H9 (cell line): Measurements from ENCODE around the gene CPLX4. TPM values are rescaled to one million over a fixed set of nuclear protein-coding genes. Genes with fewer than 3 reads are reported as not detected.

Experiments
- DNase-seq: peaks from one replicate; pipeline ENCODE4 v3.0.0-alpha.2; 2017
- H2AFZ ChIP-seq: one replicate; pipeline ENCODE4 v1.6.1; 2013; ENCODE audit warnings: mild to moderate bottlenecking, low read length, control low read depth, moderate library complexity
- H2AK5ac ChIP-seq: 2 replicates; pipeline ENCODE4 v1.6.1; 2013; ENCODE audit warnings: low read length, control low read depth, mixed read lengths; ENCODE audit not compliant: insufficient read length
- H2BK120ac ChIP-seq: one replicate; pipeline ENCODE4 v1.6.1; 2013; ENCODE audit warnings: low read depth, mild to moderate bottlenecking, low read length, control low read depth, inconsistent platforms; ENCODE audit not compliant: poor library complexity, severe bottlenecking
- H2BK12ac ChIP-seq: 2 replicates; pipeline ENCODE4 v1.6.1; 2013; ENCODE audit warnings: low read length, control low read depth, mixed read lengths, low read depth; ENCODE audit not compliant: insufficient read length
- H2BK15ac ChIP-seq: 2 replicates; pipeline ENCODE4 v1.6.1; 2013; ENCODE audit warnings: low read depth, low read length, control low read depth
- H2BK20ac ChIP-seq: one replicate; pipeline ENCODE4 v1.6.1; 2013; ENCODE audit warnings: low read depth, mild to moderate bottlenecking, low read length, control low read depth, inconsistent platforms; ENCODE audit not compliant: poor library complexity, severe bottlenecking
- H2BK5ac ChIP-seq: 2 replicates; pipeline ENCODE4 v1.6.1; 2013; ENCODE audit warnings: low read length, control low read depth, mixed read lengths; ENCODE audit not compliant: insufficient read length
- H3K14ac ChIP-seq: 2 replicates; pipeline ENCODE4 v1.6.1; 2013; ENCODE audit warnings: low read length, control low read depth; ENCODE audit not compliant: insufficient read depth
- H3K18ac ChIP-seq: 2 replicates; pipeline ENCODE4 v1.6.1; 2013; ENCODE audit warnings: low read depth, mild to moderate bottlenecking, mixed read lengths, low read length, control low read depth; ENCODE audit not compliant: insufficient read length
- H3K23ac ChIP-seq: 2 replicates; pipeline ENCODE4 v1.6.1; 2013; ENCODE audit warnings: low read length, control low read depth, mixed read lengths, low read depth; ENCODE audit not compliant: insufficient read length
- H3K23me2 ChIP-seq: 2 replicates; pipeline ENCODE4 v1.6.1; 2013; ENCODE audit warnings: low read depth, mild to moderate bottlenecking, mixed read lengths, low read length, control low read depth; ENCODE audit not compliant: insufficient read length, poor library complexity, severe bottlenecking
- H3K27ac ChIP-seq: 2 replicates; pipeline ENCODE4 v1.5.1; 2013; ENCODE audit warnings: low read length, control low read depth, mixed read lengths, low read depth; ENCODE audit not compliant: insufficient read length
- H3K27me3 ChIP-seq: 2 replicates; pipeline ENCODE4 v1.6.1; 2013; ENCODE audit warnings: low read length, control low read depth, inconsistent platforms; ENCODE audit not compliant: insufficient read depth
- H3K4ac ChIP-seq: 2 replicates; pipeline ENCODE4 v1.6.1; 2013; ENCODE audit warnings: low read depth, mild to moderate bottlenecking, control low read depth, inconsistent platforms, low read length, moderate library complexity
- H3K4me1 ChIP-seq: 2 replicates; pipeline ENCODE4 v1.6.1; 2013; ENCODE audit warnings: low read length, control low read depth, inconsistent platforms; ENCODE audit not compliant: insufficient read depth
- H3K4me2 ChIP-seq: 2 replicates; pipeline ENCODE4 v1.6.1; 2013; ENCODE audit warnings: low read length, control low read depth, mixed read lengths; ENCODE audit not compliant: insufficient read length, insufficient read depth
- H3K56ac ChIP-seq: 2 replicates; pipeline ENCODE4 v1.6.1; 2013; ENCODE audit warnings: low read depth, mild to moderate bottlenecking, mixed read lengths, low read length, control low read depth; ENCODE audit not compliant: insufficient read length
- H3K79me1 ChIP-seq: 2 replicates; pipeline ENCODE4 v1.6.1; 2013; ENCODE audit warnings: low read depth, mild to moderate bottlenecking, moderate library complexity, low read length, control low read depth, inconsistent platforms; ENCODE audit not compliant: insufficient read depth, poor library complexity, severe bottlenecking
- H3K79me2 ChIP-seq: 2 replicates; pipeline ENCODE4 v1.6.1; 2013; ENCODE audit warnings: low read length, control low read depth, inconsistent platforms; ENCODE audit not compliant: insufficient read depth
- H3K9ac ChIP-seq: 2 replicates; pipeline ENCODE4 v1.6.1; 2013; ENCODE audit warnings: low read length, control low read depth, mixed read lengths; ENCODE audit not compliant: insufficient read length; ENCODE audit errors: extremely low read depth
- H3K9me3 ChIP-seq: one replicate; pipeline ENCODE4 v1.6.1; 2013; ENCODE audit warnings: low read depth, low read length, inconsistent platforms; ENCODE audit not compliant: control insufficient read depth
- H3T11ph ChIP-seq: one replicate; pipeline ENCODE4 v1.6.1; 2013; ENCODE audit warnings: mild to moderate bottlenecking, low read length, control low read depth, inconsistent platforms
- H4K20me1 ChIP-seq: one replicate; pipeline ENCODE4 v1.6.1; 2013; ENCODE audit not compliant: control insufficient read depth, insufficient read length, insufficient read depth
- H4K5ac ChIP-seq: 2 replicates; pipeline ENCODE4 v1.6.1; 2013; ENCODE audit warnings: low read depth, mild to moderate bottlenecking, mixed read lengths, low read length, control low read depth; ENCODE audit not compliant: insufficient read length
- H4K8ac ChIP-seq: replicated peaks from 2 replicates; pipeline ENCODE4 v1.6.1; 2013; ENCODE audit warnings: low read length, control low read depth, mixed read lengths, low read depth; ENCODE audit not compliant: insufficient read length
- H4K91ac ChIP-seq: 2 replicates; pipeline ENCODE4 v1.6.1; 2013; ENCODE audit warnings: low read depth, mild to moderate bottlenecking, moderate library complexity, mixed read lengths, low read length, control low read depth; ENCODE audit not compliant: insufficient read length
- H3K27ac Mint-ChIP-seq, 3 experiments: 2 replicates in 2 of 3; 3 replicates in 1 of 3; pipeline ENCODE4 v1.8.0; 2020 to 2021; ENCODE audit warnings: mixed read lengths in 3 of 3, mild to moderate bottlenecking in 1 of 3, moderate library complexity in 1 of 3
- H3K27me3 Mint-ChIP-seq: 2 replicates; pipeline ENCODE4 v1.8.0; 2021; ENCODE audit warnings: low read depth, mild to moderate bottlenecking, moderate library complexity, mixed read lengths
- H3K36me3 Mint-ChIP-seq, 3 experiments: 2 replicates in 2 of 3; 3 replicates in 1 of 3; pipeline ENCODE4 v1.8.0; 2020 to 2021; ENCODE audit warnings: low read depth in 3 of 3, mixed read lengths in 3 of 3; ENCODE audit not compliant: insufficient read depth in 1 of 3
- H3K4me1 Mint-ChIP-seq, 2 experiments: 2 replicates each; pipeline ENCODE4 v1.8.0; 2020; ENCODE audit warnings: mixed read lengths in 2 of 2
- H3K4me3 Mint-ChIP-seq, 2 experiments: 2 replicates in 1 of 2; 3 replicates in 1 of 2; pipeline ENCODE4 v1.8.0; 2020 to 2021; ENCODE audit warnings: mild to moderate bottlenecking in 2 of 2, mixed read lengths in 2 of 2, moderate library complexity in 1 of 2
- H3K9me3 Mint-ChIP-seq, 2 experiments: 2 replicates in 1 of 2; 3 replicates in 1 of 2; pipeline ENCODE4 v1.8.0; 2020; ENCODE audit warnings: mild to moderate bottlenecking in 2 of 2, mixed read lengths in 2 of 2, moderate library complexity in 1 of 2
- WGBS: extraction: QIAGEN DNeasy Blood & Tissue Kit; methylation state at CpG from one replicate; pipeline ENCODE4 v1.1.7; 2013; ENCODE audit warnings: missing lambda C conversion rate, low lambda C conversion rate, mixed read lengths; ENCODE audit not compliant: insufficient read length; ENCODE audit errors: extremely low coverage; 5-methylcytosine and 5-hydroxymethylcytosine counted together
- total RNA-seq: library from RNA; stranded (reverse); gene quantifications from 2 replicates; pipeline ENCODE4 v1.2.1, GENCODE V29; 2021
- TF ChIP-seq, protein P1 (sequence below): fragments of 200-600 bp; sonication (generic); conservative IDR thresholded peaks from 3 replicates; pipeline ENCODE4 v1.8.0; 2021; ENCODE audit warnings: antibody characterized with exemption, mild to moderate bottlenecking

The CPLX4 gene
- total RNA-seq, 1 experiment from 2014 or later: not detected

DNA sequence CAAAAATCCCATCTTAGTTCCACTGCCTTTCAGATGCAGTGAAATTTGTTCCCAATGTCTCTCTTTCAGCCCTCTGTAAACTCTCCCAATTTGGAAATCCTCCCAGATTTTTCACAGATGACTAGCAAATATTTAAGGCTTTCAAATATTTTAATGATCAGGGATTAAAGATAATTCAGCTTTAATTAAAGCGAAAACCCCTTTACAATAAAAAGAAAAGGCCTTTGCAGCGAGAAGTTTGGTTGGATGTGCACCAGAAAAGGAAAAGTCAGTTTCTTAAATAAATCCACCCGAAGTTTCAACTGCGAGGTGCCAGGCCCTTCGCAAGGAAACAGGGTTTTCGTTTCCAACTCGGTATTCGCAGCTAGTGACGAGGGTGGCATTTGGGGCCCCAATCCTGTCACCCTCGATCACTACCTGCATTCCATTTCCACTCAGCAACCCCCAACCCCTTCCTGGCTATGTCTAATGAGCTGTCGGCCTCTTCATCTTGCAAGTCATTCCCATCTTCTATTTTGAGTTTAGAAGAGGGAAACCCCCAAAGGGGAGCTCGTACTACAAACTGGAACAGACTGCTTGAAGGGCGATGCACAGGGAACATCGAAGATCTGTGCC lies 46.7 kb downstream of the CPLX4 start:
- Mint-ChIP-seq H3K9me3 (peaks cover 0 to 5% of the 10 kb centered on the region in 2 experiments; a peak in 2 of 5 replicates), H3K4me1 (peaks cover 44 to 48% of the 10 kb centered on the region in 2 experiments), H3K27me3 (peaks cover 97% of the 10 kb centered on the region), H3K36me3 (no peaks in the 10 kb centered on the region; a peak in 1 of 7 replicates), H3K4me3 (peak overlapping the region in 1 of 2 experiments; percentile 68; a peak in 3 of 5 replicates), H3K27ac (no peak overlapping the region; a peak in 1 of 7 replicates)
- TF ChIP-seq, protein P1, sequence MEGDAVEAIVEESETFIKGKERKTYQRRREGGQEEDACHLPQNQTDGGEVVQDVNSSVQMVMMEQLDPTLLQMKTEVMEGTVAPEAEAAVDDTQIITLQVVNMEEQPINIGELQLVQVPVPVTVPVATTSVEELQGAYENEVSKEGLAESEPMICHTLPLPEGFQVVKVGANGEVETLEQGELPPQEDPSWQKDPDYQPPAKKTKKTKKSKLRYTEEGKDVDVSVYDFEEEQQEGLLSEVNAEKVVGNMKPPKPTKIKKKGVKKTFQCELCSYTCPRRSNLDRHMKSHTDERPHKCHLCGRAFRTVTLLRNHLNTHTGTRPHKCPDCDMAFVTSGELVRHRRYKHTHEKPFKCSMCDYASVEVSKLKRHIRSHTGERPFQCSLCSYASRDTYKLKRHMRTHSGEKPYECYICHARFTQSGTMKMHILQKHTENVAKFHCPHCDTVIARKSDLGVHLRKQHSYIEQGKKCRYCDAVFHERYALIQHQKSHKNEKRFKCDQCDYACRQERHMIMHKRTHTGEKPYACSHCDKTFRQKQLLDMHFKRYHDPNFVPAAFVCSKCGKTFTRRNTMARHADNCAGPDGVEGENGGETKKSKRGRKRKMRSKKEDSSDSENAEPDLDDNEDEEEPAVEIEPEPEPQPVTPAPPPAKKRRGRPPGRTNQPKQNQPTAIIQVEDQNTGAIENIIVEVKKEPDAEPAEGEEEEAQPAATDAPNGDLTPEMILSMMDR: no peak
- Histone ChIP-seq H2AFZ (no peak overlapping the region), H2BK5ac (no peak overlapping the region), H3K79me2 (no peaks in the 10 kb centered on the region), H2BK20ac (no peak overlapping the region), H3K27ac (no peak overlapping the region), H3K56ac (no peak overlapping the region), H3K23ac (no peak overlapping the region), H3K4me1 (0 out of 2 replicates have a peak, but pooled peaks cover 2% of the 10 kb centered on the region), H3K23me2 (peaks cover 18% of the 10 kb centered on the region), H2BK120ac (no peak overlapping the region), H3K27me3 (peaks cover 84% of the 10 kb centered on the region), H2AK5ac (no peak overlapping the region), H3K4ac (no peak overlapping the region), H4K20me1 (no peaks in the 10 kb centered on the region), H3K9me3 (no peaks in the 10 kb centered on the region), H3K18ac (no peak overlapping the region), H2BK12ac (no peak overlapping the region), H4K8ac (no peak overlapping the region), H3K4me2 (peak overlapping the region; percentile 50), H3K9ac (no peak overlapping the region), H3K14ac (no peak overlapping the region), H3T11ph (no peak overlapping the region), H3K79me1 (no peaks in the 10 kb centered on the region), H4K91ac (no peak overlapping the region), H4K5ac (no peak overlapping the region), H2BK15ac (no peak overlapping the region)
- no CpG with 5 or more reads among the region's 14 CpGs for WGBS
- no peak for DNase-seq
